ENCODE measurements around the gene CYP2C19. TPM values are rescaled to one million over a fixed set of nuclear protein-coding genes. Genes with fewer than 3 reads are reported as not detected.
"Not testable (repeated sequence)": the region's sequence is repeated elsewhere in the genome, so short reads cannot be mapped to it uniquely, and the experiment has no call there.

The CYP2C19 gene
- total and polyA plus RNA-seq, 8 donors = 0.31 to 135 (median 10.3) TPM

- intact Hi-C loops (cut with DNase I; ENCODE audit: low total_unique reads) = no loop called here
- TF ChIP-seq CTCF (IDR thresholded peaks at IDR 0.05) = no peak
- no peak for TF ChIP-seq POLR2AphosphoS5 (IDR thresholded peaks at IDR 0.05)
- TF ChIP-seq EP300 (IDR thresholded peaks at IDR 0.05) = no peak
- no peak for TF ChIP-seq POLR2A (IDR thresholded peaks at IDR 0.05)
- peak overlapping the region in 2 of 5 donors; percentile 53 to 62 for H3K27ac ChIP-seq
- H3K9me3 ChIP-seq = peaks cover 0 to 34% (median 19%) of the 10 kb centered on the region in 4 donors
- no peaks in the 10 kb centered on the region for H3K4me1 ChIP-seq
- H3K4me3 ChIP-seq = no peak overlapping the region
- H3K36me3 ChIP-seq = peaks cover 0 to 4% (median 0%) of the 10 kb centered on the region in 4 donors
- WGBS, 5 donors = 62 to 74% (median 72%) methylated on average over 2 of the region's 2 CpGs
- no peaks in the 10 kb centered on the region for H3K27me3 ChIP-seq
- no peak for DNase-seq
These were observed 15.3 kb upstream of the CYP2C19 start for GRCh38 chr10:94747137-94747536.

- H3K27ac ChIP-seq = peak overlapping the region in 4 of 5 donors; percentile 3 to 62 (median 47)
- no peak overlapping the region for H3K4me3 ChIP-seq
- TF ChIP-seq CTCF (IDR thresholded peaks at IDR 0.05) (no peak), POLR2A (IDR thresholded peaks at IDR 0.05) (no peak), EP300 (IDR thresholded peaks at IDR 0.05) (no peak), POLR2AphosphoS5 (IDR thresholded peaks at IDR 0.05) (no peak)
- H3K36me3 ChIP-seq = peaks cover 0 to 4% (median 0%) of the 10 kb centered on the region in 4 donors
- peaks cover 0 to 29% (median 15%) of the 10 kb centered on the region in 4 donors for H3K9me3 ChIP-seq
- 25 to 66% (median 46%) methylated on average over 4 of the region's 4 CpGs for WGBS, 5 donors
- no peaks in the 10 kb centered on the region for H3K4me1 ChIP-seq
- intact Hi-C loops (cut with DNase I; ENCODE audit: low total_unique reads) = no loop called here
- peak in 1 of 2 donors; percentile 27 for DNase-seq
- H3K27me3 ChIP-seq = no peaks in the 10 kb centered on the region
These were observed 14.6 kb upstream of the CYP2C19 start for GRCh38 chr10:94747838-94748237.

- TF ChIP-seq POLR2A (IDR thresholded peaks at IDR 0.05) (no peak), POLR2AphosphoS5 (IDR thresholded peaks at IDR 0.05) (no peak), EP300 (IDR thresholded peaks at IDR 0.05) (no peak), CTCF (IDR thresholded peaks at IDR 0.05) (no peak)
- 68 to 89% (median 82%) methylated on average over 2 of the region's 2 CpGs for WGBS, 5 donors
- no peak for DNase-seq
- Histone ChIP-seq H3K36me3 (no peaks in the 10 kb centered on the region), H3K27me3 (no peaks in the 10 kb centered on the region), H3K27ac (no peak overlapping the region), H3K9me3 (no peaks in the 10 kb centered on the region), H3K4me3 (no peak overlapping the region), H3K4me1 (no peaks in the 10 kb centered on the region)
- intact Hi-C loops (cut with DNase I; ENCODE audit: low total_unique reads) = no loop called here
These were observed 4.6 kb upstream of the CYP2C19 start for GRCh38 chr10:94757916-94758315.

GRCh38 chr10:94760586-94761178 is 1.8 kb upstream of the CYP2C19 start:
- WGBS, 5 donors = 64 to 72% (median 68%) methylated on average over 2 of the region's 2 CpGs
- Histone ChIP-seq H3K4me3 (no peak overlapping the region), H3K4me1 (no peaks in the 10 kb centered on the region), H3K36me3 (no peaks in the 10 kb centered on the region), H3K9me3 (peaks cover 0 to 4% (median 0%) of the 10 kb centered on the region in 4 donors), H3K27me3 (no peaks in the 10 kb centered on the region), H3K27ac (no peak overlapping the region)
- no peak for DNase-seq
- TF ChIP-seq CTCF (IDR thresholded peaks at IDR 0.05) (no peak), EP300 (IDR thresholded peaks at IDR 0.05) (no peak), POLR2A (IDR thresholded peaks at IDR 0.05) (no peak), POLR2AphosphoS5 (IDR thresholded peaks at IDR 0.05) (no peak)
- intact Hi-C loops (cut with DNase I; ENCODE audit: low total_unique reads) = no loop called here

GRCh38 chr10:94775425-94775824 is 12.9 kb downstream of the CYP2C19 start:
- H3K4me3 ChIP-seq; H3K27me3 ChIP-seq; DNase-seq; intact Hi-C loops (cut with DNase I; ENCODE audit: low total_unique reads); H3K4me1 ChIP-seq; H3K9me3 ChIP-seq; H3K36me3 ChIP-seq; H3K27ac ChIP-seq: not testable (repeated sequence)
- 88 to 97% (median 93%) methylated on average over 6 of the region's 6 CpGs for WGBS, 5 donors

All from stomach (tissue), 9 donors.